ENCODE results near the gene KRT7.
"Not testable (repeated sequence)": the region's sequence is repeated elsewhere in the genome, so short reads cannot be mapped to it uniquely, and the experiment has no call there.

Gene KRT7

DNA sequence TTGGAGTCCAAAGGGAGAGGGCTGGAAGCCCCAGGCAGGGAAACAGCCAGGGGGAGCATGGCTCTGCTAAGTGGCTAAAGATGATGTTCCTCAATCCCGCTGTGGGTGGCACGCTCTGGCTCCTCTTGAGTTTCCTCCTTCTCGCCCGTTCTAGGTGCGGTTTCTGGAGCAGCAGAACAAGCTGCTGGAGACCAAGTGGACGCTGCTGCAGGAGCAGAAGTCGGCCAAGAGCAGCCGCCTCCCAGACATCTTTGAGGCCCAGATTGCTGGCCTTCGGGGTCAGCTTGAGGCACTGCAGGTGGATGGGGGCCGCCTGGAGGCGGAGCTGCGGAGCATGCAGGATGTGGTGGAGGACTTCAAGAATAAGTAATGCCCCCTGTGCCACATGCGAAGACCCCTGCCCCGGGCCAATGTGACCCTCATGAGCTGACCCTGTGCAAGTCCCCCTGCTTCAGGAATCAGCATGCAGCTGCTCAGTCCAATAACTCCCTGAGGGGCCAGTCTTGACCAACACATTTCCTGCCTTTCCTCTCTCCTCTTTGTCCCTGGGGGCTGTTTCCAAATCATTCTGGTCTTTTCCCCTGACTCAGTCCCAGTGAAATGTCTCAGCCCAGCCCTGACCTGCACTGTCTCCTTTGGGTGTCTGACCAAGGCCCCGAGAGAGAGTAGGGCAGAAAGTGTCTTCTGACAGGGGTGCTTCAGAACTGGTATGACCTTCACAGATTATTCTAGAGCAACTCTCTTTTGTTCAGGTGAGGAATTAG, 2.1 kb downstream of the KRT7 start:
- DNase-seq (ENCODE audit: low spot score), result no peak
- Histone ChIP-seq H3K4me3 (no peak overlapping the region), H3K27ac (no peak overlapping the region)
- TF ChIP-seq, protein P1, sequence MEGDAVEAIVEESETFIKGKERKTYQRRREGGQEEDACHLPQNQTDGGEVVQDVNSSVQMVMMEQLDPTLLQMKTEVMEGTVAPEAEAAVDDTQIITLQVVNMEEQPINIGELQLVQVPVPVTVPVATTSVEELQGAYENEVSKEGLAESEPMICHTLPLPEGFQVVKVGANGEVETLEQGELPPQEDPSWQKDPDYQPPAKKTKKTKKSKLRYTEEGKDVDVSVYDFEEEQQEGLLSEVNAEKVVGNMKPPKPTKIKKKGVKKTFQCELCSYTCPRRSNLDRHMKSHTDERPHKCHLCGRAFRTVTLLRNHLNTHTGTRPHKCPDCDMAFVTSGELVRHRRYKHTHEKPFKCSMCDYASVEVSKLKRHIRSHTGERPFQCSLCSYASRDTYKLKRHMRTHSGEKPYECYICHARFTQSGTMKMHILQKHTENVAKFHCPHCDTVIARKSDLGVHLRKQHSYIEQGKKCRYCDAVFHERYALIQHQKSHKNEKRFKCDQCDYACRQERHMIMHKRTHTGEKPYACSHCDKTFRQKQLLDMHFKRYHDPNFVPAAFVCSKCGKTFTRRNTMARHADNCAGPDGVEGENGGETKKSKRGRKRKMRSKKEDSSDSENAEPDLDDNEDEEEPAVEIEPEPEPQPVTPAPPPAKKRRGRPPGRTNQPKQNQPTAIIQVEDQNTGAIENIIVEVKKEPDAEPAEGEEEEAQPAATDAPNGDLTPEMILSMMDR (IDR thresholded peaks at IDR 0.05), result no peak

DNA sequence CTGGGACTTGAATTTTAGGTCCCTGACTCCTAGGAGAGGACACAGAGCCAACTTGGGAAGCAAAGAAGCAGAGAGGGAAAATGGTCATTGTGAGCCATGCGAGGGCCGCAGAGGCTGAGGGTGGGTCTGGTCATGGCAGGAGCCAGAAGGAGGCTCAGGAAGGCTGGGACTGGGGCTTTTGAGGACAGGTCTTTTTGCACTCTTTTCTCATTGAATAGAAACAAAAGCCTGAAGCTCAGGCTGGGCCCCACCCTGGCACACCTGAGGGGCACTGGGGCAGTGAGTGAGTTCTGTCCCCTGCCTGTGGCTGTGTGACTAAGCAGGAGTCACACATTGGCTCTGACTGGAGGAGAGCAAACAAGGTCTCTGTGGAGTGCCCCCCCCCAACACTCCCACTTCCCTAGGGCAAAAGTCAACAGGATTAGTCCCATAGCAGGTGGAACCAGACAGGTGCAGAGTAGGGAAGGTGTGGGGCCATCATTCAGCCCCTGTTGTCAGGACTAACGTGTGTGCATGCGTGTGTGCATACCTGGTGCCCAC, 2.8 kb downstream of the KRT7 start:
- H3K4me3 ChIP-seq, result no peak overlapping the region
- TF ChIP-seq, protein P1 (IDR thresholded peaks at IDR 0.05), result no peak
- H3K27ac ChIP-seq, result peak overlapping the region in 1 of 2 donors; percentile 11
- DNase-seq (ENCODE audit: low spot score), result no peak

DNA sequence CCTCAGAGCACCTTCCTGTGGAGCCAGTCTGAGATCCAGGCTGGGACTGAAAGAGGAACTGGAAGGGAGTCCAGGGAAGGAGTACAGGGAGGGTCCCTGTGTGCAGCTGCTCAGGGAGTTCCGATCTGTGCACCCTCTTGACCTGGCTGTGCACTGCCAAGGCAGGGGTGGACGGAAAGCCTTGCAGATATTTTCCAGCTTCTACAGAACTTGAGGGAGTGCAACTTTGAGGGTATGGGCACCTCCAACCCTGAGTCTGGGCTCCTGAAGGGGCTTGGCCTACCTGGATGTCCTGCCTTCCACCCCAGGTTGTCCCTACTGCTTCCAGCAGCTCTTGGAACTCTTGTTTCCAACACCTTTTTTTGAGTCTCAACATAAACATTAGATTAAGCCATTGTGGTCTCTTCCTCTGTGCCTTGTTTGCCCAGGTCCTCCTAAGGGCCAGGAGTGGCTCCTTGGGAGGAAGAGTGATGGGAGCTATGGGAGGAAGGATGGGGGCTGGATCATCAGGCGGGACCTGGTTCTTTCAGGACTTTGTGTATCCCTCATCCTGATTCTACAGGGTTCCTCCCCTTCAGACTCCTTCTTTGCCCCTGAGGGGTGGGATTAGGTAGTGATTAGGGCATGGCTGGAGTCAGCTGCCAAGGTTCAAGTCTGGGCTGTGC, 3.5 kb downstream of the KRT7 start:
- Histone ChIP-seq H3K4me3 (no peak overlapping the region), H3K27ac (peak overlapping the region in 1 of 2 donors; percentile 11)
- TF ChIP-seq, protein P1 (IDR thresholded peaks at IDR 0.05), result no peak
- no peak for DNase-seq (ENCODE audit: low spot score)

DNA sequence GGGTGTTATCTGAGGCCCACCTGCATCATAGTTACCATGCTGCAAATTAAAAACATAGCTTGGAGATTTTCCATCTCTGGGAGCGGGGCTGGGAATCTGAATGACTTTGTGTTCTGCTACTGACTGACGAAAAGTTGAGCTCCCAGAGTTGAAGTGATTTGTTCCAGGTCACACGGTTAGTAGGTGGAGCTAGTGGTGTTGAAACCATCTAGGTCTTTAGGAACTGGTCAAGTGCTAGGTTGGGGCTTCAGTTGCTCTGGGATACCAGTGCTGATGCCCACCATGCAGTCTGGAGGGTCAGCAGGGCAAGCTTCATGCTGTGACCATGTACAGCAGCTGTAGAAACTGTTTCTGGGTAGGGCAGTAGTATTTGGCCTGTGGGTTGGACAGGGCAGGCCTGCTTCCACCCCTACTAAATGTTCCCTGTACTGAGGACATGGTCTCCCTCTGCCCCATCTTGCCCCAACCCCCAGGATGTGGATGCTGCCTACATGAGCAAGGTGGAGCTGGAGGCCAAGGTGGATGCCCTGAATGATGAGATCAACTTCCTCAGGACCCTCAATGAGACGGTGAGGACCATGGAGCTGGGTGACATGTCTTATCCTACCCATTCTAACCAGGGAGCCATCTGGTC, 5.3 kb downstream of the KRT7 start:
- DNase-seq (ENCODE audit: low spot score), result no peak
- Histone ChIP-seq H3K4me3 (no peak overlapping the region), H3K27ac (peak overlapping the region in 1 of 2 donors; percentile 20)
- TF ChIP-seq, protein P1 (IDR thresholded peaks at IDR 0.05), result no peak

DNA sequence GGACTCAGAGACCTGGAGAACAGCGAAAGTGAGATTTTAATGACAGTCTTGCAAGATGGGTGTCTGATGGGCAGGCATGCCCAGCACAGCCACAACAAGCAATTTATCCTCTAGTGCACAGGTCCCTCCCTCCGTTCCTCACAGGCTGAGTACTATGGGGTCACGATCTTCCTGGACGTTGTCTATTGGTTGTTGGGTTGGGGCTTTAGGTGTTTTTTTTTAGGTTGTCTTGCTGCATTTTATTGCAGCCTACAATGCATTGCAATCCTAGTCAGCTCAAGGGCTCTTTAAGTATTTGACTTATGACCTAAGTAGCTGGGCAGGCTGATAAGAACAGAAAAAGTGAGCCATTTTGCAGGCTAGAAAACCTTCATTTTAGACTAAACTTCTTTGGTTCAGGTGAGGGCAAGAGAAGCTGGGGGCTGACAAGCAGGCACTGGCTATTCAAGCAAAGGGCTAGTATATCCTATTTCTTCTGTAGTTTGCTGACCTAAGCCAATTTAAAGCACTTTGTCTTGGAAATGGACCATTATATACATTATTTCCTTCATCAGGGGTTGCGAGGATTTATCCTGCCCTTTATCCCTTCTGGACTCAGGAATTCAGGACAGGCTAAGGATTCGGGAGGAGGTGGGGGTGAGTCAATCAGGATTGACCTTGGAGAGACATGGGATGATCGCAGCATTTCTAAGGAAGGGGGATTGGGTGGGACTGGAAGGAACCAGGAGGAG, 6.0 kb downstream of the KRT7 start:
- no peak for DNase-seq (ENCODE audit: low spot score)
- TF ChIP-seq, protein P1 (IDR thresholded peaks at IDR 0.05), result no peak
- Histone ChIP-seq H3K27ac (no peak overlapping the region), H3K4me3 (no peak overlapping the region)

DNA sequence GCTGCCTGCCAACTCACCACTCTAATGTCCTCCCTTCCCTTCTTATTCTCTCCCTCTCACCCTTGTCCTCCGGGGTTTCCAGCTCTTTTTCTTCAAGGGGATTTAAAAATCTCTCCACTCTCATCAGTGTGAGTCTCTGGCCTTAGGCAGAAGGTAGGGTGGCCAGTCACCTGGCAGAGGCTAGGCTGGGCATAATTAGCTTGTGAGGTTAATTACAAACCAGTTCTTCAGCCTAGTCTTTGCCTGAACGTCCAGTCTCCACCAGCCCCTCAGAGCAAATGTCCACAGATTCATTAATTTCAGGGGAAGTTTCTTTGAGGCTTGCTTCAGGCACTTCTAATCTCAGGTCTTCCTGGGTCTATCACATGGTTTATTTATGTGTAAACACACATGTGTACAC, 6.7 kb downstream of the KRT7 start:
- Histone ChIP-seq H3K27ac (no peak overlapping the region), H3K4me3 (no peak overlapping the region)
- TF ChIP-seq, protein P1 (IDR thresholded peaks at IDR 0.05), result no peak
- no peak for DNase-seq (ENCODE audit: low spot score)

DNA sequence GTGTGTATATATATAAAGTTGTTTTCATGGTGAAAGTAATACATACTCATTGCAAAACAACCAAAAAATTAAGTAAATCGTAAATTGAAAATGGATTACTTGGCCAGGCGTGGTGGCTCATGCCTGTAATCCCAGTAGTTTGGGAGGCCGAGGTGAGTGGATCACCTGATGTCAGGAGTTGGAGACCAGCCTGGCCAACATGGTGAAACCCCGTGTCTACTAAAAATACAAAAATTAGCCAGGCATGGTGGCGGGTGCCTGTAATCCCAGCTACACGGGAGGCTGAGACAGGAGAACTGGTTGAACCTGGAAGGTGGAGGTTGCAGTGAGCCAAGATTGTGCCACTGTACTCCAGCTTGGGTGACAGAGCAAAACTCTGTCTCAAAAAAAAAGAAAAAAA, 7.2 kb downstream of the KRT7 start:
- not testable (repeated sequence) for DNase-seq (ENCODE audit: low spot score); H3K27ac ChIP-seq; H3K4me3 ChIP-seq

Measured in coronary artery (tissue), 2 donors.